Fibroblast of mammary gland (primary cell): ENCODE results near the gene COL26A1.
"Not testable (repeated sequence)": the region's sequence is repeated elsewhere in the genome, so short reads cannot be mapped to it uniquely, and the experiment has no call there.

Source experiments
- DNase-seq: peaks from one replicate; pipeline ENCODE4 v3.0.0-alpha.2; 2010; ENCODE audit warnings: low read depth
- H3K4me3 ChIP-seq: 2 replicates; pipeline ENCODE4 v1.5.1; 2011; ENCODE audit warnings: low read depth, mild to moderate bottlenecking, low read length, moderate library complexity; ENCODE audit not compliant: control insufficient read depth
- TF ChIP-seq, protein P1 (sequence below): conservative IDR thresholded peaks from 2 replicates; pipeline ENCODE4 v1.5.1; 2011; ENCODE audit warnings: low read depth, low read length, inconsistent platforms; ENCODE audit not compliant: control insufficient read depth, insufficient read depth

The COL26A1 gene

DNA sequence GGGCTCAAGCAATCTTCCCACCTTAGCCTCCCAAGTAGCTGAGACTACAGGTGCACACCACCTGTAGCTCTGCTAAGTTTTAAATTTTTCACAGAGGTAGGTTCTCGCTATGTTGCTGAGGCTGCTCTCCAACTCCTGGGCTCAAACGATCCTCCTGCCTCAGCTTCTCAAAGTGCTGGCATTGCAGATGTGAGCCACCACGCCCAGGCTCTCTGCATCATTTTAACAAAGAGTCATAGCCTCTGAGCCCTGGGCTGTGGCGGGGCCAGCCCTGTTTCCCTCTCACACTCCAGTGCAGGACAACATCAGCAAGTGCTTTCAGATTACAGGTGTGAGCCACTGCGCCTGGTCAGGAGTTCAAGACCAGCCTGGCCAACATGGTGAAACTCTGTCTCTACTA is 102.5 kb downstream of the COL26A1 start:
- no peak for DNase-seq
- H3K4me3 ChIP-seq, result no peak overlapping the region
- TF ChIP-seq, protein P1, sequence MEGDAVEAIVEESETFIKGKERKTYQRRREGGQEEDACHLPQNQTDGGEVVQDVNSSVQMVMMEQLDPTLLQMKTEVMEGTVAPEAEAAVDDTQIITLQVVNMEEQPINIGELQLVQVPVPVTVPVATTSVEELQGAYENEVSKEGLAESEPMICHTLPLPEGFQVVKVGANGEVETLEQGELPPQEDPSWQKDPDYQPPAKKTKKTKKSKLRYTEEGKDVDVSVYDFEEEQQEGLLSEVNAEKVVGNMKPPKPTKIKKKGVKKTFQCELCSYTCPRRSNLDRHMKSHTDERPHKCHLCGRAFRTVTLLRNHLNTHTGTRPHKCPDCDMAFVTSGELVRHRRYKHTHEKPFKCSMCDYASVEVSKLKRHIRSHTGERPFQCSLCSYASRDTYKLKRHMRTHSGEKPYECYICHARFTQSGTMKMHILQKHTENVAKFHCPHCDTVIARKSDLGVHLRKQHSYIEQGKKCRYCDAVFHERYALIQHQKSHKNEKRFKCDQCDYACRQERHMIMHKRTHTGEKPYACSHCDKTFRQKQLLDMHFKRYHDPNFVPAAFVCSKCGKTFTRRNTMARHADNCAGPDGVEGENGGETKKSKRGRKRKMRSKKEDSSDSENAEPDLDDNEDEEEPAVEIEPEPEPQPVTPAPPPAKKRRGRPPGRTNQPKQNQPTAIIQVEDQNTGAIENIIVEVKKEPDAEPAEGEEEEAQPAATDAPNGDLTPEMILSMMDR, result no peak

DNA sequence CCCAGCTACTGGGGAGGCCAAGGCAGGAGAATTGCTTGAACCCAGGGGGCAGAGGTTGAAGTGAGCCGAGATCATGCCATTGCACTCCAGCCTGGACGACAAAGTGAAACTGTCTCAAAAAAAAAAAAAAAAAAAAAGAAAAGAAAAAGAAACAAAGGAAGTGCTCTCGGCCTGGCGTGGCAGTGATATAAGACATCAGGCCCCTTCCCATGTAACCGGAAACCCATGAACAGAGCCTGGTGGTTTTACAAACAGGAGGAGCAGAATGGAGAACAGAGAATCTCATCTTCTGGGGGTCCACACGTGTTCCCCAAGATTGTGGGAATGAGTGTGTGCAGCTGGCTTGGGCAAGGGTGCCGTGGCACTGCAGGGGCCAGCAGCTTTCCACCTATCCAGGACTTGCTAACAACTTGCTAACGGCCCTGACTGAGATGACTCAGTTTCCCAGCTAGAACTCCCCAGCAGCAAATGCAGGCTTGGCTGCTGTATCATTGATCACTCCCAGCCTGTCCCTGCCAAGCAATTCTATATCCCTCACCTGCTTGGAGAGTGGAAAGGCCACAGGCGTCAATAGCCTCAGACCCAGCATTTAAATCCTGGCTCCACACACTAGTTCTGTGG is 103.0 kb downstream of the COL26A1 start:
- H3K4me3 ChIP-seq, result no peak overlapping the region
- no peak for DNase-seq
- TF ChIP-seq, protein P1, result no peak

DNA sequence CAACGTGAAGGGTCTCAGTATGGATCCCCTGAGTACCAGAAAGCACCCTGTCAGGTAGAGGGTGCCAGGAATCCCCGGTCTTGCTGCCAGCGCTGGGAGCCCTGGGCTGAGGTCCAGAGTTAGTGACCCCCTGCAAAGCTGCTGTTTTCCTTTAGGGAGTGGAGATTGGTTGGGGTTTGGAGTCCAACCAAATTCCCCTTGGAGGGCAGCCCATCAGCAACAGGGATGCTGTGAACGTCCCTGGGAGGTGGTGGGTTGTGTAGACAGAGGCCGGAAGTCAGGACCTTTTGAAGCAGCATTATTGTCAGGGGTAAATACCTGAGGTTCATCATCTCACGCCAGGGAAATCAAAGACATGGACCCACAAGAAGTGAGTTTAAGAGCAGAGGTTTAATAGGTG is 104.2 kb downstream of the COL26A1 start:
- DNase-seq, result no peak
- H3K4me3 ChIP-seq, result no peak overlapping the region
- TF ChIP-seq, protein P1, result no peak

DNA sequence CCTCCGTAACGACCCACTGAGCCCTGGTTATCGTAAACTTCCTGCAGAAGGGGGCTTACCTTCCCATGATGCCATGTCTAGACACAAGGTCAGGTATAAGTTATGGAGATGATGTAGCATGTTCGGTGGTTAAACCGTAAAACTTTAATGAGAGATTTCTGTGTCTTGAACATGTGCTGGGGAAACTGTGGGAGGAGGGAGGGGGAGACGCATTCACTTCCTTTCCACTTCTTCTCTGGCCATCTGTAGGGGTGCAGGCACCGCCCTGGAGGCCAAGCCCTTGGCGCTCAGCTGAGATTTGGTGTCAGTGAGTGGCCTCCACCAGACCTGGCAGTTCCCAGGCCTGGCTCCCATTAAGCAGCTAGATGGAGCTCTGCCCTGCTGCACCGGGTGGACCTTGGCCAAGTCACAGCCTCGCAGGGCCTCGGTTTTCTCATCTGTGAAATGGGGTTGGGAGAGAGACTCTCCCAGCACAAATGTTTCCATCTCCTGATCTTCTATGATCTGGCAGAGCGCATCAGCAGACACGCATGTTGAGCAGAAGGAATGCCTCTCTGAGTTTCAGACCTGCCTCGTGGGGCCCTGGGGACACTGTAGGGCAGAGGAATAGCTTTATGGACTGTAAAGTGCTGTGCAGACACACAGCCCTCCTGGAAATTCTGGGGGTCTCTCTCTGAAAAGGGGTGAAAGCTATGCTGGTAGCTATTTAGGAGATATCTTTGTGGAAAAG is 106.0 kb downstream of the COL26A1 start:
- no peak overlapping the region for H3K4me3 ChIP-seq
- TF ChIP-seq, protein P1, result no peak
- no peak for DNase-seq

DNA sequence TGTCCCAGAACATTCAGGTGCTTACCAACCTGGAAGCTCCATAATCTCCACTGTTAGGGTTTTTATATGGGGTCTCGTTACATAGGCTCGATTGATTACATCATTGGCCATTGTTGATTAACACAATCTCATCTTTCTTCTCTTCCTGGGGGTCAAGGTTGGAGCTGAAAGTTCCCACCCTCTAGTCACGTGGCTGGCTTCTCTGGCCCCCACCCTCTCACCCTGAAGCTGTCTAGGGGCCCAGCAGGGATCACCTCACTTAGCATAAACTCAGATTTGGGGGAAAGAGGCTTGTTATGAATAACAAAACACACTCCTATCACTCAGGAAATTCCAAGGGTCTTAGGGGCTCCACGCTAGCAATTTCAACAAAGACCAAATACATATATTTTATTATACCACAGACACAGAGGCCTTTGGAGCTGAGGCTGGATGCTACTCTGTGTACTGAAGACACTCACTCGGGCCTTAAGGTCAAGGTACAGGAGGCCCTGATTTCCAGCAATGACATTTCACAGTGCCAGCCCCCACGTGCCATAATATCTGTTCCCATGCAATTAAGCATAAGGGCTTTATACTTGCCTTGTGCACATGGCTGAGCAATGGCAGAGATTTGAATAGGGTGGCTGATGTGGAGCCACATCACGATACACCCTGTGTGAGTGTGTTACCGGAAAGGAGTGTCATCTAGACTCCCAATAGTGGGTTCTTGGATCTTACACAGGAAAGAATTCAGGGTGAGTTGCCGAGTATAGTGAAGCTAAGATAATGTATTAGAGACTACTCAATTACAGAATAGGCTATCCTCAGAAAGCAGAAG is 108.2 kb downstream of the COL26A1 start:
- H3K4me3 ChIP-seq, result no peak overlapping the region
- DNase-seq, result no peak
- TF ChIP-seq, protein P1, result no peak

DNA sequence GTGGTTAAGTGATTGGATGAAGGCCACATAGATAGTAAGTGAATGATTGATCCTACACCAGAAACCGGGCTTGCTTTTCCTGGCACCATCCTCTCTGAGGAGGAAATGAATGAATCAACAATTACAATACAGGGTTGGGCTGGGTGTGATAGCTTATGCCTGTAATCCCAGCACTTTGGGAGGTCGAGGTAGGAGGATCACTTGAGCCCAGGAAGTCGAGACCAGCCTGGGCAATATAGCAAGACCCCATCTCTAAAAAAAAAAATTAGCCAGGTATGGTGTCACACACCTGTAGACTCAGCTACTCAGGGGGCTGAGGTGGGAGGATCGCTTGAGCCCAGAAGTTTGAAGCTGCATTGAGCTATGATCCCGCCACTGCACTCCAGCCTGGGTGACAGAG is 111.5 kb downstream of the COL26A1 start:
- no peak overlapping the region for H3K4me3 ChIP-seq
- no peak for DNase-seq
- TF ChIP-seq, protein P1, result no peak

DNA sequence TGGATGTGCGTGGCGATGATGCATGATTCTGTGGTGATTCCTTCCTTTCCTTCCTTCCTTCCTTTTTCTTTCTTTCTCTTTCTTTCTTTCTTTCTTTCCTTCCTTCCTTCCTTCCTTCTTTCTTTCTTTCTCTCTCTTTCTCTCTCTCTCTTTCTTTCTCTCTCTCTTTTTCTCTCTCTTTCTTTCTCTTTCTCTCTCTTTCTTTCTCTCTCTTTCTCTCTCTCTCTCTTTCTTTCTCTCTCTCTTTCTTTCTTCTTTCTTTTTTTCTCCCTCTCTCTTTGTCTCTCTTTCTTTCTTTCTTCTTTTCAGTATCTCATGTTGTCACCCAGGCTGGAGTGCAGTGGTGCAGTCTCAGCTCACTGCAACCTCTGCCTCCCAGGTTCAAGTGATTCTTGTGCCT is 113.0 kb downstream of the COL26A1 start:
- not testable (repeated sequence) for H3K4me3 ChIP-seq, DNase-seq
